GM19240 (cell line): Measurements from ENCODE around the gene GRK4.
"Not testable (repeated sequence)": the region's sequence is repeated elsewhere in the genome, so short reads cannot be mapped to it uniquely, and the experiment has no call there.

ENCODE experiments used
- DNase-seq: peaks from one replicate; pipeline ENCODE4 v3.0.0; 2011; ENCODE audit warnings: low spot score; ENCODE audit not compliant: insufficient read length

The GRK4 gene

DNA sequence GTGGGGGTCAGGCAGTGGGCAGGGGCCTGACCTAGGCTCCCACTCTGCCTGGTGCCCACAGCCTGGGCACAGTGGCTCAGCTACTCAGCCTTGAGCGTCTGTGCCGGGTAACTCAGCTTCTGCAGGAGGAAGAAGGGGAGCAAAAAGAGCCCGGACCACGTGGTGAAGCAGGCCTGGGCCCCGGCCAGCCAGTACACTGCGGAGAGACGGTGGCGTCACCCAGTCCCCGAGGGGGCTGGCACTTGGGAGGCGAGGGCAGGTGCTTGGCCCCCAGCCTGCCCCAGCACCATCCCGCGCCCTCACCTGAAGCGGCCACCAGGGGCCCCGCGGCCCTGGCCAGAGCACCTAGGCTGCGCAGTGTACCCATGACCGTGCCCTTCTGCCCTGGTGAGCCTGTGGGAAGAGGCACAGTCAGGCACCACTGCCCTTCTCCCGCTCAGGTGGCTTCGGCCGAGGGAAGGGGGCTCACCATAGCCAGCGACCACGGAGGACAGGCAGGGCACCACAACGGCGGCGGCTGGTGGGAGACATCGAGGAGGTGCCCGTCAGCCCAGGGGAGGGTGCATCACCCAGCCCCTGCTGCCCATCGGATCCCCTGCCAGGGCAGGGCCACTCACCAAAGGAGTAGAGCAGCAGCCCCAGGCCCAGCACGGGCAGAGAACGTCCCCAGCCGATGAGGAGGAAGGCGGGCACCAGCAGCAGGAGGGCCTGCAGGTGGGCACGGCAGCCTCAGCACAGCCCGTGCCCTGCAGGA is 32.4 kb upstream of the GRK4 start:
- DNase-seq: no peak

DNA sequence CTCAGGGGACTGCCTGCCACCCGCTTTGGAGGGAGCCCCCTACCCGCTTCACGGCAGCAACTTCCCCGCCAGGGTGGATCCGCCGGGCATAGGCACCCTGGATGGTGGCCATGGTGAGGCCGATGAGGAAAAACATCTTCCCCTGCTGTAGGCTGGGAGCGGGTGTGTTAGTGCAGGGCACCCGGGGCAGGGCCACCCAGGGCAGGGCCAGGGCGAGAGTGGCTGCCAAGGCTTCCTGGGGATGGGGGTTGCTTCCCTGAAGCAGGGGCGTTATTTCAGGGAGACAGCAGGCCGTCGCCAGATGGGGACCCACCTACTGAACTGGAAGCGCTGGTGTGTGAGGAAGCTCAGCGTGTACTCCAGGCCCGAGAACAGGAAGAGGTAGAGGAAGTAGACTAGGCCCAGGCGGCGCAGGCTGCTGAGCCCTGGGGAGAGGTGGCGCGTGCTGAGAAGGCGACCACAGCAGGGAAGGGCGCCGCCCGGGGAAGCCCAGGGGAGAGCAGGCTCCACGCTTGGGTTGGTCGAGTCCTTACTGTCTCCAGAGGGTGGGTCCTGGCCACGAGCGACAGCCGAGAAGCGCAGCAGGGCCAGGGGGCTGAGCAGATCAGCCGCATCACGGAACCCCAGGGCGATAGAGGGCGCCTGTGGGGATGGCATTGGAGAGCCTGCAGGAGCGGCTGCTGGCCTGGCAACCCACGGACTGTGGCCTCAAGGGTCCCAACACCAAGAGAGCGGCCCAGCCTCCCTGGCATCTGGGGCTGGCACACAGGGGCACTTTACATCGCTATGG is 31.7 kb upstream of the GRK4 start:
- DNase-seq: peak; percentile 60

DNA sequence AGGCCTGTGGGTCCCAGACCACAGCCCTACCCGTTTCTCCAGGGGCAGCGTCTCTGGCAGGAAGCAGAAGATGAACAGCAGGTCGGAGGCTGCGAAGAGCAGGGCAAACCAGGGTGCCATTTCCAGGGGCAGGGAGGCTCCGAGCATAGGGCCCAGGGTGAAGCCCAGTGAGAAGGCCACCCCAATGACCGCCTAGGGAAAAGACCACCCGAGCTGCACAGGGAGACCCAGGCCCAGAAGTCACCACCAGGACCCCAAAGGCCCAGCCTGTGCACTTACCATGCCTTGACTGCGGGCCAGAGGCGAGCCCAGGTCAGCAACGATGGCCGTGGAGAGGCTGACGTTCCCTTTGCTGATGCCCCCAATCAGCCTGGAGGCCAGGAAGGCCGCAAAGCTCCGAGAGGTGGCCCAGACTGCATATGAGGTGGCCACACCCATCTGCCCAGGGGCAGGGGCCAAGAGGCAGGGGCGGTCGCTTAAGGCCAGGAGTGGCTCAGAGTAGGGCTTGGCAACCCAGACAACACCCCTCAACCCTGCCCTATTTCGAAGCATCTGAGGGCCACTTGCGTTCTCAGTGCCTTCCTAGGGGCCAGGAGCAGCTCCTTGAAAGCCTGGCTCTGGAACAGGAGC is 30.9 kb upstream of the GRK4 start:
- DNase-seq: no peak

DNA sequence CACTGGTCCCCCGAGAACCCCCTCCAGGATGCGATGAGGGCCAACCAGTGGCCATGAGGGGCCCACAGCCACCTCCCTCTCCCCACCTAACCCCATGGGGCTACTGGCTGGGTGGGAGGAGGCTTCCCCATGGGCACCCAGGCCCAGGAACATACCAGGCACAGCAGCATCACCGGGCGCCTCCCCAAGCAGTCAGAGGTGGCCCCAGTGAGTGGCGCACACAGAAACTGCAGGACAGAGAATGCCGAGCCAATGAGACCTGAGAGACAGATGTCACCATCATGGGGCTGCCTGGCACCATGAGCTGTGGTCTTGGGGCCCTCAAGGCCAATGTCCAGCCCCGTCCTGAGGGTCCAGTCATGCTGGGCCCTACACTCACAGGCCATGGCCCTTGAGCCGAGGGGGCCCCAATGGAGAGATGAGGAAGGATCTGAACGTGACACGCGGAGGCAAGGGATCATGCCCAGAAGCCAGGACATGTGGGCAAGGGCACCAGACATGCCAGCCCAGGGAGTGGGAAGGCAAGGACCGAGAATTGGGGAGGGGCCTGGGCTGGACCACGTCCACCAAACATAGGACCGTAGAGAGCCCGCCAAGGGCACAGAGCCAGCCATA is 30.3 kb upstream of the GRK4 start:
- DNase-seq: no peak

DNA sequence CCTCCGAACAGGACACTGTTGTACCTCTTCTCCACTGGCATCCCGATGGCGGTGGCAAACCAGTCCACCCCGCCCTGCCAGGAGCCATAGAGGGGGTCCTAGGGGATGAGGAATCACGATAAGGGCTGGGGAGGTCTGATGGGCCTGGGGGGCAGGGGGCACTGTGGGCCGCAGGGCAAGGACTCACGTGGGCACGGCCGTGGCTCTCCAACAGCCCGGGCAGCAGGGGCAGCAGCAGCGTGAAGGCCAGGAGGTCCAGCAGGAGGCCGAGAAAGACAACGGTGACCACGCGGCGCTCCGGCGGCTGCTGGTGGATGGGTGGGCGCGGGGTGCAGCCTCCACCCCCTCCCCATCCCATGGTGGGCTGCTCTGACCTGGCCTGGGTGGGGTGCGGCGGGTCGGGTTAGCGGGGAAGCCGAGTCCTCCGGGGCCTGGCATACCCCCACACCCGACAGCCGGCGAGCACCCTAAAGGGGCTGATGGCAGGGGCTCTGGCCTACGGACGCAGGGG is 29.8 kb upstream of the GRK4 start:
- DNase-seq: no peak

DNA sequence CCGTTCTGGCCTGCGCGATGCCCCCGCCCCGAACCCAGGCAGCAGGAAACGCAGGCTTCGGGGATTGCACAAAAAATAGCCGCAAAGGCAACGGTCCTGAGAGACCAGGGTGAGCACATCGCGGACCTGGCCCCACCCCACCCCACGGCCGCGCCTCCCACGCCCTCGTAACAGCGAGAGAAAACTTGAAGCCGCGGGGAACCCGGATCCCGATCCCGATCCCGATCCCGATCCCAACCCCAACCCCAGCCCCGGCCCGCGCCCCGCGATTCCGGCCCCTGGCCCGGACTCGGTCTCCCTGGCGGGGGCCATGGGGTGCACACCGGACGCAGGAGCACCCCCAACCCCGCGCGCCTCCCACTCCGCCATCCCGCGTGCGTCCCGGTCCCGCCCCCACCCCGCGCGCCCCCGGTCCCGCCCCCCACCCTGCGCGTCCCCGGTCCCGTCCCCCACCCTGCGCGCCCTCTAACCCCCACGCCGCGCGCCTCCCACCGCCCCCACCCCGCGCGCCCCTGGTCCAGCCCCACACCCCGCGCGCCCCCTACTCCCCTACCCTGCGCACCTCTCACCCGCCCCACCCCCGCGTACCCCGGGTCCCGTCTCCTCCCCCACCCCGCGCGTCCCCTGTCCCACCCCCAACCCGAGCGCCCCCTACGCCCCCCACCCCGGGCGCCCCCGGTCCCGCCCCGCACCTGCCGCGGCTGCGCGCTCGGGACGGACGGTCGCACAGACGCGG is 29.1 kb upstream of the GRK4 start:
- DNase-seq: no peak

DNA sequence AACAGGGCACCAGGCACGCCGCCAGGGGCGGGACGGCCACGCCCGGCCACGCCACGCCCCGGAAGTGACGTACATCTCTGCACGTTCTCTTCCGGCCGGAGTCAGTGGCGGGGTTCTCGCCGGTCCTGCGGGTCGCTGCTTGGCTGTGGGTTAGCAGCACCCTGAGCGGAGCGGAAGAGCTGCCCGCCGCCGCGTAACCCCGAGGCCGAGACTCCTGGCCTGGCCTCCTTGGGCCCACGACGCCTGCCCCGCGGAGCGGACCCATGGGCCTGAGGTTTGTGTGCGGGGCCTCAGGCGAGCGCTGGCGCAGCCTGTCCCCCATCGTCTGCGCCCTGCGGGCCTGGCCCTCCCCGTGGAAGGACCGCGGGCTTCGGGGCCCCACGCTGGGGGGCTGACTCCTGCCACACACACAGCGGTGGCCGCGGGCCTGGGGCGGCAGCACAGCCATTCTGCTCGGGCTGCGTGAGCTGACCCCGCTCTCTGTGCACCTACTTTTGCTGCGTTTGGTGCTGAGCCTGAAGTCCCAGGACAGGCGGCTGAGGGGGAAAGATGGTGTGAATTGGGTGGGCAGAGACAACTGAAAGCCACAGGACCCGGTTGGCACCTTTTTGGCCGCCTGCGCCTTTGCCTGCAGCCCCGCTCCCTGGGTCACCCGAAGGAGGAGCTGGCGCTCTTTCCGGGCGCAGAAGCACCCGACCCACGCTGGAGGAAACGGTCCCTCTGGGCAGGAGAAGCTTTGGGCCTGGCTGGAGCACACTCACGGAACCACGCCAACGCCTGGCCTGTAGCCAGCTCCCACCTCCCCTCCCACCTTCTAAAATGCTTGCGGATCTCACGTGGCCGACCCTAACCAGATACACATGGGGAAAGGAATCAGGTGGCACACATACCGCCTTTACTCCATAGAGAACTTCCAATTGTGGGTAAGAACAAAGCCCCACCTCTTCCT is 28.3 kb upstream of the GRK4 start:
- peak; percentile 84 for DNase-seq

DNA sequence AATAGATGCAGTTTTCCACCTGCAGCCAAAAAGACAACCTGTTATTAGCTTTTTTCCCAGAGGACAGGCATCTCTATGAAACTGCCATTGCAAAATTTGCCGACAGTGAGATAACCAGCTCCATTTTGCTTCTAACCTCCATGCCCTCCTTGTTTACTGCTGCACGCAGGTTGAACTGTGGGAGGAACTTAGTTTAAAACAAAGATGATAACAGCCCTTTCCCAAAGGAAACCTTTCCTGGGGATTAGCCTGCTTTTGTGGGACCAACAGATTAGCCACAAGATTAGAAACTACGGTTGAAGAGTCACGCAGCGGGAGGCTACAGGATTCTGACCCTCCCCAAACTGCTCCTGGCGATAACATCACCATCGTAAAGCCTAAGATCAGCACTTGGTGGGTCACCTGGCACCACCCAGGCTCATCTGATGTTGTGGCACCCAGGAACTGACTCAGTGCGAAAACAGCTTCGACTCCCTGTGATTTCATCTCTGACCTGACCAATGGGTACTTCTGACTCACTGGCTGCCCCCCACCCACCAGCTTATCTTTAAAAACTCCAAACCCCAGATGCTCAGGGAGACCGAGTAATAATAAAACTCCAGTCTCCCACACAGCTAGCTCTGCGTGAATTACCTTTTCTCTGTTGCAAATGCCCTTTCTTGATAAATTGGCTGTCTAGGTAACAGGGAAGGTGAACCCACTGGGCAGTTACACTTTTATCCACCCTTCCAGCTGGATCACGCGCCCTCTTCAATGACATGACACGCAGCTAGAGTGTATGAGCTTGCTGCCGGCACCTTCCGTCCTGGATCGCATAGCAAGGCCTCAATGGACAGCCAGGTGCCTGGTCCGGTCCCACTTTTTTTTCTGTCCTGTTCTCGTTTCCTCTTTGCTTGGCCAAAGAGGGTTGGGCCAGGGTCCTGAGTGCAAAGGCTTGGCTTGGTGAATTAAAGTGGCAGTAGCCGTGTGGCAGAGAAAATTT is 27.3 kb upstream of the GRK4 start:
- DNase-seq: no peak

DNA sequence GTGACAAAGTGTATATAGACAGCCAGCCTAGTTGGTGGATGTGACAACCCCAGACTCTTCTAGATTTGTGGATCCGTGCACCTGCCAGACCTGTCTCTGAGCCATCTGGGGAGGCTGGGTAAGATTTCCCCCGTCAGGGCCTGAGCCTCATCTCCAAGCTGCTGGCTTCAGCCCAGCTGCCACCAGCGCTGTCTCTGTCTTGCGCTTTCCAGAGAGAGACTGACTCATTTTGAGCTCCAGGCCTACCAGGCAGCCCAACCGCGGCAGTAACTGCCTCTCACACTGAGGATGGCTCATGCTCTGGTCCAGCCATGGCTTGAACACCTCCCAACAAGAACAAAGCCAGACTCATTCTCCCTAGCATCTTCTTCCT is 26.6 kb upstream of the GRK4 start:
- DNase-seq: peak; percentile 68

DNA sequence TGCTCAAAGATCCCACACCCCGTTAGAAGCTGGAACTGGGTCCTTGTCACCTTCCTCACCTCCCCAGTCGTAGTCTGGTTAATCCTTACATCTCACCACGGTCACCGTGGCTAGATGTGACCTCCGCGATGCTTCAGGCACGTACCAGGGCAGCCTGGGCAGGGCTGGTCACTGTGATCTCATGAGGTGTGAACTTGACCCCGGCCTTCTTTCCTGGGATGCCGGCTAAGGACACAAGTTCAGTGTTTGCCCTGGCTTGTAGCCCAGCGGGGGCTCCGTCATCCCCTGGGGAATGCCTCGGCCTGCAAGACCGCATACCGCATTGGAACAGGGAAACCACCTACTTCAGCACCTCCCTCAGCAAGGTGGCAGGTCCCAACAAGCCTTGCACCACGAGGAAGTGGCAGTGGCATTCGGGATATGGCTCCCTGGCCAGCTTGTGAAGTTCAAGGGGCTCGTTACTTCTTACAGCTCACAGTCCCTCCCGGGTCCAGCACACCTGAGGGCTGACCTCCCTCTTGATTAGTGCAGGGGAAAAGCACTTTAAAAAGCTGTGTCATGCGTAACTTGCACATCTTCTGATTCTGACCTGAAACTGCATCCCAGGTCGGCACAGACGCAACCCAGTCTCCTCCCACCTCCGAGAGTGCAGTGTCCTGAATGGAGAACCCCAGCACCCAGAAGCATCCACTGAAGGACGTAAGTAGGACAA is 26.1 kb upstream of the GRK4 start:
- DNase-seq: no peak

DNA sequence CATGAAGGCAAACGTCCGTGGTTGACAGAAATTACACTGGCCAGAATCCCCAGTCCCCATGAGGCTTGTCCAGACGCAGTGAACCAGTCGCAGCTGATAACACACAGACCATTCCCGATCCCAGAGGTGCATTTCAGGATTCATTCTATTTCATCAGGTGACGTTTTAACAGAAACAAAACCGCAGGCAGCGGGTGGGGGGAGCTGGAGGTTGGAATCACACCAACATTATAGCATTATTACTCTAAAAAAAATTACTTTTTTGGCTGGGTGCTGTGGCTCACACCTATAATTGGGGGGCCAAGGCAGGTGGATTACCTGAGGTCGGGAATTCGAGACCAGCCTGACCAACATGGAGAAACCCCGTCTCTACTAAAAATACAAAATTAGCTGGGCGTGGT is 25.4 kb upstream of the GRK4 start:
- no peak for DNase-seq

DNA sequence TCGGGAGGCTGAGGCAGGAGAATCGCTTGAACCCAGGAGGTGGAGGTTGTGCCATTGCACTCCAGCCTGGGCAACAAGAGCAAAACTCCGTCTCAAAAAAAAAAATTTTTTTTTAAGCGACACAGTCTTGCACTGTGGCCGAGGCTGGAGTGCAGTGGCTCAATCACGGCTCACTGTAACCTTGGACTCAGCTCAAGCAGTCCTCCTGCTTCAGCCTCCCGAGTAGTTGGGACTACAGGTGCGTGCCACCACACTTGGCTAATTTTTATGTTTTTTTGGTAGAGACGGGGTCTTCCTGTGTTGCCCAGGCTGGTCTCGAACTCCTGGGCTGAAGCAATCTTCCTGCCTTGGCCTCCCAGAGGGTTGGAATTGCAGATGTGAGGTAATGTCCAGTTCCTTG is 25.0 kb upstream of the GRK4 start:
- not testable (repeated sequence) for DNase-seq

DNA sequence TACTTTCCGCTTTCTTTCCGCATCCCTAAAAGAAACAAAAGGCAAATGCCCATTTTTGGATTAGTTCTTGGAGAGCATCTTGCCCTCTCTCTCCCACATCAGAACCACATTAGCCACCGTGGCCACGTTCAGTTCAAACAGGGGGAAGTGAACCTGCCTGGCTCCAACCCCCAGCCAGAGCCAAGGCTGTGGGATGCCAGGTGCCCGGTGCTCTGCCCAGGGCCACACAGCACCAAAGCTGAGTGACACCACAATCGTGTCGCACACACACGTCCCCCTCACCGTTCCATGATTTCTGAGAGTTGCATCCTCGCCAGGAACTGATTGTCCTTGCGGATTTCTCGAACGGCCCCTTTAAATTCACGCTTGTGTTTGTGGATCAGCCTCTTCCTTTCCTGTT is 24.5 kb upstream of the GRK4 start:
- no peak for DNase-seq

DNA sequence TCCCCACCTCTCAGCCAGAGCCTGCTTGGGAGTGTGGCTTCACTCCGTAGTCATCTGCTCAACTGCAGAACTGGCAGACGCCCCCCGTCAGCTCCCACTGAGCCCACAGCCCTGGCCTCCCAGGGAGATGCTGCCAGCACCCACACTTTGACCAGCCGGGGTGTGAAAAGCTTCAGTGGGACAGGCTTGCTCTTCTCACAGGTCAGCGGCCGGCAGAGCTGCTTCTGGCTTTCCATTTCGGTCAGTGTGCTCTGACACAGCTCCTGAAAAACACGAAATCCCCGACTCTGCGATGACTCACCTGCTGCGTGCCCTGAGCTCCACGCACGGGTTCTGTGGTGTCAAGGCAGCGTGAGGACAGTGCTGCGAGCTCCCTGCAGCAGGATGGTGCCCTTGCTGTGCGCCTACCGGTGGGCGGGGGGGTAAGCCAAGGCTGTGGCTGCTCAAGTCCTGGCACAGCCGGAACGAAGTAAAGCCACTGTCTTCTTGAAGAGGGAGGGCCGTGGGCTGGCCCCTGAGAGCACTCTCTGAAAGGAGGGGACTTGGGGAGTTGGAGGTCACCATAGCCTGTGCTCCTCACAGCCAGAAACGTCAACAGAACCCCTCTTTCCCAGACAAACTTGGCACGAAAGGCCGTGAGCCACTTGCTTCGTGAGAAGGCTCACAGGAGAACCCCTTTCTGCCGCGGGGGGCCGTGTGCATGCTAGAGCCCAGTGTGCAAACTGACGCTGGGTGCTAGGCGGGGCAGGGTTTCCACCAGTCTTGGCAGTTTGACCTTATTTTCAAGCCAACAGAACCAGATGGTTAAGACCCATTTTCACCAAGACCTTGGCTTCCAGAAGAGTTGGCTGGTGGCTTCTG is 23.8 kb upstream of the GRK4 start:
- no peak for DNase-seq

DNA sequence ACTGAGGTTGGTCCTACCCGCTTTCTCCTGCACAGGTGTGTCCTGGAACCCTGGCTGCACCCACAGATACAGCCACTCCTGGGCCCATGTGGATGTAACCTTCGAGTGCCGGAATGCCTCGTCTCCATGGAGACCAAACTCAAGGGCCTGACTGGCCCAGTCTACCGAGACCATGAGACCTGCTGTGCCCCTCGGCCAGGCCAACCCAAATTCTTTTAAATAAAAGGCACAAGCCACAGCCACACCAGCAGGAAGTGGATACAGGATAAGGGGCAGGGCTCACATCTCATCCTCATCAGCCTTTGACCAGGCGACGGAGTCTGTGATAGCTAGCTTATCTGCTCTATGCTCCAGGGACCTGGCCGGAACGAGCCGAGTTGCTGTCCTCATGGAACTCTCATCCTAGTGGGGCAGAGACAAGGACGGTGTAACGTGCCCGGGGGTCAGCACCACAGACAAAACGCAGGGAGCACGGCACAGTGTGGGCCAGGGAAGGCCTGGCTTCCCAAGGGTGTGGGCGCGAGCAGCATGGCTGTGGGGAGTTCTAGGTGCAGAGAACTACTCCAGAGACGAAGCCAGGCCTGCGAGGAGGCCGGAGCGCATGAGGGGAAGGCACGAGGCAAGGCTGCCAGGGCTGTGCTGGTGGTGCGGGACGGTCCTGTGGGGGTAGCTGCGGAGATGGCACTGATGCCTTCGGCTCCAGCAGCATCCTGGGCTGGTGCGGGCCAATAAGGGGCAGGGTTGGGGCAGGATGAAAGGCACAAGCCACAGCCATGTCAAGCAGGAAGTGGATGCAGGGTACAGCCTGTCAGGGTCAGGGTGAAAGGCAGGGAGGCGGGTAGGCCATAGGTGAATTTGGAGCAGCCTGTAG is 22.9 kb upstream of the GRK4 start:
- no peak for DNase-seq
